ENCODE measurements around the gene COX4I2. TPM values are rescaled to one million over a fixed set of nuclear protein-coding genes. Genes with fewer than 3 reads are reported as not detected.

Gene COX4I2
- total RNA-seq, 1 donor from 2014 or later: not detected

DNA sequence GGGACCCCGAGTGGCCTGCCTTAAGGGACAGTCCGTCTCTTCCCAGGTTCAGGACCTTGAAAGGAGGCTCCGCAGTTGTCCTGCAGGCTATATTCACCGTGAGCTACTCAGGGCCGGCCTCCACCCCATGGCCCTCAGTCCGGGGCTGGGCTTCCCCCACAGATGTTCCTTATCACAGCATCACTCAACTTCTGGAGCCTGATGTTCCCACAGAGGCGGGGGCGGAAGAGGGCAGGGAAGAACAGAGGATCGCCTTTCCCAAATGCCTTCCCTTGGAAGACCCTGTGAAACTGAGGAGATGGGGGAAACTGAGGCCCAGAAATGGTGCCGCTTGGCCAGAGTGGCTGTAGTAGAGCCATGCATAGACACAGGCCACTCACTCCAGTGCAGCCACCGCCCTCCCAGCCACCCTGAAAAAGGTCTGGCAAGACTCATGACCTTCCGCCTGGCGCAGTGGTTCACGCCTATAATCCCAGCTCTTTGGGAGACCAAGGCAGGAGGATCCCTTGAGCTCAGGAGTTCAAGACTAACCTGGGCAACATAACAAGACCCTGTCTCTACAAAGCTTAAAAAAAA, 4.3 kb upstream of the COX4I2 start:
- H3K36me3 Mint-ChIP-seq (ENCODE audit: low read depth): no peaks in the 10 kb centered on the region
- CTCF ChIA-PET: interaction anchor here (0.8 to 1.8 kb wide), 9 partner anchors 17 to 90 kb away, joined by 3 to 38 read pairs (median 3); partner anchors contain the start of gene BCL2L1
- intact Hi-C loops (cut with micrococcal nuclease): no loop called here
- no peaks in the 10 kb centered on the region for H3K9me3 Mint-ChIP-seq
- ATAC-seq (ENCODE audit: low read depth): no peak
- H3K4me3 Mint-ChIP-seq: no peak overlapping the region
- H3K27me3 Mint-ChIP-seq: peaks cover 1% of the 10 kb centered on the region
- POLR2A ChIA-PET: interaction anchor here (0.6 to 2.5 kb wide), 3 partner anchors 28 to 225 kb away, joined by 4 to 12 read pairs (median 9); partner anchors contain the start of gene BCL2L1
- H3K27ac Mint-ChIP-seq: no peak overlapping the region
- DNase-seq: no peak
- H3K4me1 Mint-ChIP-seq: no peaks in the 10 kb centered on the region
- TF ChIP-seq, protein P1, sequence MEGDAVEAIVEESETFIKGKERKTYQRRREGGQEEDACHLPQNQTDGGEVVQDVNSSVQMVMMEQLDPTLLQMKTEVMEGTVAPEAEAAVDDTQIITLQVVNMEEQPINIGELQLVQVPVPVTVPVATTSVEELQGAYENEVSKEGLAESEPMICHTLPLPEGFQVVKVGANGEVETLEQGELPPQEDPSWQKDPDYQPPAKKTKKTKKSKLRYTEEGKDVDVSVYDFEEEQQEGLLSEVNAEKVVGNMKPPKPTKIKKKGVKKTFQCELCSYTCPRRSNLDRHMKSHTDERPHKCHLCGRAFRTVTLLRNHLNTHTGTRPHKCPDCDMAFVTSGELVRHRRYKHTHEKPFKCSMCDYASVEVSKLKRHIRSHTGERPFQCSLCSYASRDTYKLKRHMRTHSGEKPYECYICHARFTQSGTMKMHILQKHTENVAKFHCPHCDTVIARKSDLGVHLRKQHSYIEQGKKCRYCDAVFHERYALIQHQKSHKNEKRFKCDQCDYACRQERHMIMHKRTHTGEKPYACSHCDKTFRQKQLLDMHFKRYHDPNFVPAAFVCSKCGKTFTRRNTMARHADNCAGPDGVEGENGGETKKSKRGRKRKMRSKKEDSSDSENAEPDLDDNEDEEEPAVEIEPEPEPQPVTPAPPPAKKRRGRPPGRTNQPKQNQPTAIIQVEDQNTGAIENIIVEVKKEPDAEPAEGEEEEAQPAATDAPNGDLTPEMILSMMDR (IDR thresholded peaks at IDR 0.05): no peak

- Mint-ChIP-seq H3K9me3 (no peaks in the 10 kb centered on the region), H3K4me1 (peaks cover 3% of the 10 kb centered on the region), H3K36me3 (ENCODE audit: low read depth) (no peaks in the 10 kb centered on the region), H3K27me3 (peaks cover 5% of the 10 kb centered on the region), H3K4me3 (no peak overlapping the region), H3K27ac (no peak overlapping the region)
- intact Hi-C loops (cut with micrococcal nuclease): no loop called here
- DNase-seq (no peak), ATAC-seq (ENCODE audit: low read depth) (no peak)
- ChIA-PET CTCF (no interaction called here), POLR2A (no interaction called here)
- TF ChIP-seq, protein P1 (IDR thresholded peaks at IDR 0.05): no peak
Measured at GRCh38 chr20:31638317-31638716, 605 bp downstream of the COX4I2 start.

DNA sequence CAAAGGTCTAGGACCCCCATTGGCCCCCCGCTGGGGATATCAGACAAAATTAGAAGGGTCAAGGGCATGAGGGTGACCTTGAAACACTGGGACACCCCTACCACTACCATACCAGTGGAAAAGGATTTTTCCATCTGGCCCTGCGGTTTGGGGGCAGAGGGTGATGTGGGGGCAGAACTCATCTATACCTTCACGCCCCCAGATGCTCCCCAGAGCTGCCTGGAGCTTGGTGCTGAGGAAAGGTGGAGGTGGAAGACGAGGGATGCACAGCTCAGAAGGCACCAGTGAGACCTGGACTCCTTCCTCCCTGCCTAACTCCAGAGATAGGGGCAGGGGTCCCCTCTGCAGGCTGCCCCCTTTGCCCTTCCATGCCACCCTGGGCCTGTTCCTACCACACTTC, 1.1 kb downstream of the COX4I2 start:
- no peak for ATAC-seq (ENCODE audit: low read depth)
- DNase-seq: no peak
- Mint-ChIP-seq H3K27ac (no peak overlapping the region), H3K9me3 (no peaks in the 10 kb centered on the region), H3K27me3 (peaks cover 5% of the 10 kb centered on the region), H3K4me1 (peaks cover 3% of the 10 kb centered on the region), H3K36me3 (ENCODE audit: low read depth) (no peaks in the 10 kb centered on the region), H3K4me3 (no peak overlapping the region)
- POLR2A ChIA-PET: no interaction called here
- CTCF ChIA-PET: no interaction called here
- intact Hi-C loops (cut with micrococcal nuclease): no loop called here
- TF ChIP-seq, protein P1 (IDR thresholded peaks at IDR 0.05): no peak

DNA sequence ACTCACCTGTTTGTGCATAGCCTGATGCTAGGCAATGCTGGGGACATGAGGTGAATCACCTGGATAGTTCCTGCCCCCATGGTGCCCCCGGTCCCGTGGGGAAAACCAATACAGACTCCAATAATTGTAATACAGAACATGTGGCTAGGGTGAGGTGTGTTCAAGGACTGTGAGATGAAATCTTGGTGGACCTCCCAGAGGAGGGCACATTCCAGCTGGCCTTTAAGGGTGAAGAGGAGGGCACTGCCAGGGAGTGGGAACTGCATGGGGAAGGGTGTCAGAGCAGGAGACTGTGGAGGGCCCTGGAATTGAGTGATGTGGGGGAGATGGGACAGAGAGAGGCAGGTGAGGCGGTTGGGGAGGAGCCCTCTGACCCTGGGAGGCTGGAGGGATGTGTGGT, 2.5 kb downstream of the COX4I2 start:
- H3K36me3 Mint-ChIP-seq (ENCODE audit: low read depth): no peaks in the 10 kb centered on the region
- intact Hi-C loops (cut with micrococcal nuclease): no loop called here
- ATAC-seq (ENCODE audit: low read depth) (no peak), DNase-seq (no peak)
- H3K27ac Mint-ChIP-seq: no peak overlapping the region
- peaks cover 5% of the 10 kb centered on the region for H3K27me3 Mint-ChIP-seq
- no peaks in the 10 kb centered on the region for H3K9me3 Mint-ChIP-seq
- TF ChIP-seq, protein P1 (IDR thresholded peaks at IDR 0.05): no peak
- ChIA-PET CTCF (no interaction called here), POLR2A (no interaction called here)
- peaks cover 3% of the 10 kb centered on the region for H3K4me1 Mint-ChIP-seq
- H3K4me3 Mint-ChIP-seq: no peak overlapping the region

DNA sequence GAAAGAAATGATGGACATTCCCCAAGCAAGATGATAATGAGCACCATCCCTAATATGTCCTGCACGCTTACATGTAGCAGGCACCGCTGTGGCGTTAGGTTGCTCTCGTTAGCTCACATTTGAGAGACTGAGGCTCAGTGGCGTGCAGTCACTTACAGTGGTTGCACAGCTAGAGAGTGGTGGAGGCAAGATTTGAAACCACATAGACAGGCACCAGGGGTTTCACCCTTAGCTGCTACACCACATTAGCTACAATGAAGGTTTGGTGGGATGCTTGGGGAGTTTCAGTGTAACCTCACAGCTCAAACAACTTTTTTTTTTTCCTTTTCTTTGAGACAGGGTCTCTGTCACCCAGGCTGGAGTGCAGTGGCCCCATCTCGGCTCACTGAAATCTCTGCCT, 3.7 kb downstream of the COX4I2 start:
- Mint-ChIP-seq H3K9me3 (no peaks in the 10 kb centered on the region), H3K4me3 (no peak overlapping the region), H3K27ac (no peak overlapping the region), H3K27me3 (peaks cover 5% of the 10 kb centered on the region), H3K36me3 (ENCODE audit: low read depth) (no peaks in the 10 kb centered on the region), H3K4me1 (peaks cover 3% of the 10 kb centered on the region)
- POLR2A ChIA-PET: no interaction called here
- no peak for DNase-seq
- no peak for ATAC-seq (ENCODE audit: low read depth)
- intact Hi-C loops (cut with micrococcal nuclease): no loop called here
- TF ChIP-seq, protein P1 (IDR thresholded peaks at IDR 0.05): no peak
- CTCF ChIA-PET: interaction anchor here (1.4 kb wide), 1 partner anchor 29 kb away, joined by 4 read pairs; no protein-coding TSS in a partner anchor

Measured in activated B cell treated with CpG ODN at 0.5 μM for 24 hours (primary cell).